CD14-positive monocyte (primary cell): Measurements from ENCODE around the gene TMEM198. TPM values are rescaled to one million over a fixed set of nuclear protein-coding genes. Genes with fewer than 3 reads are reported as not detected.

Experiments used
- DNase-seq, 3 donors: peaks; one replicate each; pipeline ENCODE4 v3.0.0-alpha.2; 2011 to 2022
- H2AFZ ChIP-seq: 2 replicates; pipeline ENCODE4 v1.6.0; 2012; ENCODE audit warnings: mild to moderate bottlenecking, low read depth, low read length, inconsistent platforms; ENCODE audit not compliant: insufficient read depth, poor library complexity, severe bottlenecking
- H3K27ac ChIP-seq, 2 donors: 1 replicate in 1 of 2; 2 replicates in 1 of 2; pipeline ENCODE4 v1.5.1; 2012 to 2013; ENCODE audit warnings: low read length in 2 of 2, control low read depth in 1 of 2, inconsistent platforms in 1 of 2, low read depth in 1 of 2, mild to moderate bottlenecking in 1 of 2
- H3K27me3 ChIP-seq, 2 donors: one replicate each; pipeline versions ENCODE4 v1.6.0 to v1.6.1; 2011 to 2013; ENCODE audit warnings: low read length in 2 of 2; ENCODE audit not compliant: control insufficient read depth in 2 of 2, insufficient read depth in 2 of 2
- H3K36me3 ChIP-seq, 2 donors: replicated peaks in 1 of 2; 1 replicate in 1 of 2; 2 replicates in 1 of 2; pipeline versions ENCODE4 v1.5.1 to v1.6.1; 2012 to 2013; ENCODE audit warnings: low read length in 2 of 2, control low read depth in 1 of 2, inconsistent platforms in 1 of 2, mild to moderate bottlenecking in 1 of 2; ENCODE audit not compliant: insufficient read depth in 2 of 2, control insufficient read depth in 1 of 2
- H3K4me1 ChIP-seq, 2 donors: 1 replicate in 1 of 2; 2 replicates in 1 of 2; pipeline versions ENCODE4 v1.5.1 to v1.6.1; 2012 to 2013; ENCODE audit warnings: low read length in 2 of 2, control low read depth in 1 of 2, inconsistent platforms in 1 of 2, mild to moderate bottlenecking in 1 of 2, moderate library complexity in 1 of 2; ENCODE audit not compliant: insufficient read depth in 2 of 2, control insufficient read depth in 1 of 2
- H3K4me2 ChIP-seq: replicated peaks from 2 replicates; pipeline ENCODE3; 2012; ENCODE audit warnings: low read length, moderate library complexity, mild to moderate bottlenecking; ENCODE audit not compliant: poor library complexity, severe bottlenecking; ENCODE audit errors: extremely low read depth
- H3K4me3 ChIP-seq, 3 experiments: fragments of 200-600 bp in 1 of 3; sonication (generic) in 1 of 3; replicated peaks in 1 of 3; 1 replicate in 2 of 3; 2 replicates in 1 of 3; pipeline ENCODE4 v1.5.1; 2011 to 2013; ENCODE audit warnings: low read length in 3 of 3, mild to moderate bottlenecking in 3 of 3, control low read depth in 2 of 3, low read depth in 2 of 3, inconsistent platforms in 1 of 3, moderate library complexity in 1 of 3
- H3K79me2 ChIP-seq: 2 replicates; pipeline ENCODE4 v1.6.0; 2012; ENCODE audit warnings: mild to moderate bottlenecking, control low read depth, inconsistent platforms, low read length, moderate library complexity; ENCODE audit not compliant: insufficient read depth
- H3K9ac ChIP-seq: 2 replicates; pipeline ENCODE4 v1.6.0; 2017; ENCODE audit warnings: low read length, mild to moderate bottlenecking; ENCODE audit not compliant: insufficient read depth, poor library complexity, severe bottlenecking
- H3K9me3 ChIP-seq, 2 donors: replicated peaks in 1 of 2; 1 replicate in 1 of 2; 2 replicates in 1 of 2; pipeline versions ENCODE4 v1.5.1 to v1.6.1; 2012 to 2013; ENCODE audit warnings: low read length in 2 of 2, control low read depth in 1 of 2; ENCODE audit not compliant: control insufficient read depth in 1 of 2, insufficient read depth in 1 of 2
- H4K20me1 ChIP-seq: 2 replicates; pipeline ENCODE4 v1.6.0; 2012; ENCODE audit warnings: mild to moderate bottlenecking, low read length, control low read depth, moderate library complexity; ENCODE audit not compliant: insufficient read depth
- H3K27ac Mint-ChIP-seq, 7 donors: one replicate each; pipeline ENCODE4 v1.8.0; 2020; ENCODE audit warnings: mild to moderate bottlenecking in 7 of 7, mixed read lengths in 7 of 7, moderate library complexity in 6 of 7, inconsistent platforms in 2 of 7
- H3K27me3 Mint-ChIP-seq, 3 donors: one replicate each; pipeline ENCODE4 v1.8.0; 2021 to 2022; ENCODE audit warnings: low read depth in 3 of 3, mild to moderate bottlenecking in 3 of 3, mixed read lengths in 3 of 3, moderate library complexity in 3 of 3, inconsistent platforms in 1 of 3
- H3K36me3 Mint-ChIP-seq, 2 donors: one replicate each; pipeline ENCODE4 v1.8.0; 2020; ENCODE audit warnings: mixed read lengths in 2 of 2, inconsistent platforms in 1 of 2, mild to moderate bottlenecking in 1 of 2
- H3K4me1 Mint-ChIP-seq: one replicate; pipeline ENCODE4 v1.8.0; 2020; ENCODE audit warnings: mild to moderate bottlenecking, mixed read lengths
- H3K4me3 Mint-ChIP-seq, 2 donors: one replicate each; pipeline ENCODE4 v1.8.0; 2020; ENCODE audit warnings: mild to moderate bottlenecking in 2 of 2, mixed read lengths in 2 of 2, moderate library complexity in 1 of 2
- H3K9me3 Mint-ChIP-seq, 7 donors: one replicate each; pipeline ENCODE4 v1.8.0; 2020 to 2022; ENCODE audit warnings: mixed read lengths in 7 of 7, mild to moderate bottlenecking in 6 of 7, moderate library complexity in 6 of 7, inconsistent platforms in 2 of 7
- CTCF ChIP-seq: fragments of 200-600 bp; IDR thresholded peaks from one replicate; pipeline ENCODE4 v1.8.0; 2022; ENCODE audit warnings: antibody characterized with exemption, mild to moderate bottlenecking
- WGBS: methylation state at CpG from one replicate; pipeline ENCODE4 v1.1.5; 2013; ENCODE audit warnings: missing lambda C conversion rate; ENCODE audit not compliant: insufficient coverage; 5-methylcytosine and 5-hydroxymethylcytosine counted together
- intact Hi-C, 2 donors: fragments of 100-400 bp; cut with micrococcal nuclease; formaldehyde crosslinking; loops; one replicate each; pipeline versions ENCODE4 v1.15.0 to v1.15.1; 2023
- polyA plus RNA-seq, 3 donors: library from polyadenylated mRNA; depleted of rRNA in 1 of 3; unstranded in 2 of 3; stranded (reverse) in 1 of 3; fragments of 300-500 nt in 2 of 3; fragments of >200 nt in 1 of 3; fragmentation: Illumina TruSeq in 2 of 3; gene quantifications; 1 replicate in 2 of 3; 2 replicates in 1 of 3; pipeline ENCODE4 v1.2.3, GENCODE V29; 2012 to 2021

TMEM198 gene
- polyA plus RNA-seq, 3 donors, result not detected

- no peak overlapping the region for H3K27ac Mint-ChIP-seq
- Histone ChIP-seq H3K36me3 (no peaks in the 10 kb centered on the region), H3K27me3 (peaks cover 0 to 2% of the 10 kb centered on the region in 2 donors), H3K27ac (no peak overlapping the region), H3K4me3 (no peak overlapping the region), H3K4me1 (no peaks in the 10 kb centered on the region), H3K79me2 (no peaks in the 10 kb centered on the region), H4K20me1 (no peaks in the 10 kb centered on the region), H3K9me3 (no peaks in the 10 kb centered on the region), H2AFZ (no peak overlapping the region), H3K9ac (no peak overlapping the region), H3K4me2 (no peak overlapping the region)
- no peaks in the 10 kb centered on the region for H3K4me1 Mint-ChIP-seq
- TF ChIP-seq CTCF, result no peak
- WGBS, result 91% methylated on average over 20 of the region's 20 CpGs
- no peak overlapping the region for H3K4me3 Mint-ChIP-seq
- H3K36me3 Mint-ChIP-seq, result no peaks in the 10 kb centered on the region
- no peak for DNase-seq
- H3K9me3 Mint-ChIP-seq, result peaks cover 0 to 3% (median 0%) of the 10 kb centered on the region in 7 donors
- intact Hi-C loops, result no loop called here
- peaks cover 2 to 6% (median 2%) of the 10 kb centered on the region in 3 donors for H3K27me3 Mint-ChIP-seq
Measured at GRCh38 chr2:219563271-219563928, 19.6 kb downstream of the TMEM198 start.

- H4K20me1 ChIP-seq, result no peaks in the 10 kb centered on the region
- Mint-ChIP-seq H3K27ac (peak overlapping the region in 1 of 7 donors; percentile 30), H3K36me3 (peaks cover 0 to 3% of the 10 kb centered on the region in 2 donors), H3K27me3 (peaks cover 16 to 26% (median 22%) of the 10 kb centered on the region in 3 donors), H3K4me1 (peaks cover 2% of the 10 kb centered on the region), H3K4me3 (no peak overlapping the region), H3K9me3 (peaks cover 0 to 7% (median 0%) of the 10 kb centered on the region in 7 donors)
- H3K4me3 ChIP-seq, result no peak overlapping the region
- H2AFZ ChIP-seq, result no peak overlapping the region
- H3K36me3 ChIP-seq, result no peaks in the 10 kb centered on the region
- DNase-seq, result no peak
- peaks cover 0 to 4% of the 10 kb centered on the region in 2 donors for H3K4me1 ChIP-seq
- no peak overlapping the region for H3K27ac ChIP-seq
- 94% methylated on average over 19 of the region's 21 CpGs for WGBS
- H3K9me3 ChIP-seq, result no peaks in the 10 kb centered on the region
- H3K79me2 ChIP-seq, result no peaks in the 10 kb centered on the region
- no peak overlapping the region for H3K9ac ChIP-seq
- intact Hi-C loops, result no loop called here
- H3K27me3 ChIP-seq, result peaks cover 11 to 19% of the 10 kb centered on the region in 2 donors
- no peak for TF ChIP-seq CTCF
- no peak overlapping the region for H3K4me2 ChIP-seq
Measured at GRCh38 chr2:219565130-219566080, 21.6 kb downstream of the TMEM198 start.
